OCI-LY3 (cell line): ENCODE measurements around the gene ITGB1.

ENCODE experiments used
- EZH2phosphoT487 ChIP-seq: fragments of 200-600 bp; shearing (Covaris generic); IDR thresholded peaks from 2 replicates; pipeline ENCODE4 v1.6.1; 2018; ENCODE audit warnings: antibody characterized with exemption, mixed run types, low read depth
- TF ChIP-seq, protein P1 (sequence below): fragments of 200-600, 300-600 bp; sonication (generic); IDR thresholded peaks from 2 replicates; pipeline ENCODE4 v1.5.1; 2014; ENCODE audit warnings: antibody characterized with exemption, low read length, low read depth

DNA sequence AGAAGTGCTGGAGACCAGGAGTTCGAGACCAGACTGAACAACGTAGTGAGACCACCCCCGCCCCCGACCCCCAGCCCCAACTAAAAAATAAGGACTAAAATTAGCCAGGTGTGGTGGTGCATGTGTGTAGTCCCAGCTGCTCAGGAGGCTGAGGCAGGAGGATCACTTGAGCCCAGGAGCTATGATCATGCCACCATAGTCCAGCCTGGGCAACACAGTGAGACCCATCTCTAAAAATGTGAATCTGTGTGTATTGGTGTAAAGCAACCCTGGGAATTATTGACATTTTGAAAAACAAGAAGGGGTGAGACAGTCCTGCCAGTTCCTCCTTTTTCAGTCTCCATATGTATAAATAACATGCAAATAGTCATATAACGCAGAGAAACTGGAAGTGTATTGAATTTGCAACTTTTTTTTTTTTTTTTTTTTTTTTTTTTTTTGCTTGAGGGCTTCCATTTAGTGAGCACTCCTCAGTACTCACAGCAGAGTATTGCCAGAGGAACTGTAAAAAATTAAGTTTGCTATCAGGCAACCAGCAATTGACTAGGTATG is 3.4 kb upstream of the ITGB1 start:
- TF ChIP-seq, protein P1, sequence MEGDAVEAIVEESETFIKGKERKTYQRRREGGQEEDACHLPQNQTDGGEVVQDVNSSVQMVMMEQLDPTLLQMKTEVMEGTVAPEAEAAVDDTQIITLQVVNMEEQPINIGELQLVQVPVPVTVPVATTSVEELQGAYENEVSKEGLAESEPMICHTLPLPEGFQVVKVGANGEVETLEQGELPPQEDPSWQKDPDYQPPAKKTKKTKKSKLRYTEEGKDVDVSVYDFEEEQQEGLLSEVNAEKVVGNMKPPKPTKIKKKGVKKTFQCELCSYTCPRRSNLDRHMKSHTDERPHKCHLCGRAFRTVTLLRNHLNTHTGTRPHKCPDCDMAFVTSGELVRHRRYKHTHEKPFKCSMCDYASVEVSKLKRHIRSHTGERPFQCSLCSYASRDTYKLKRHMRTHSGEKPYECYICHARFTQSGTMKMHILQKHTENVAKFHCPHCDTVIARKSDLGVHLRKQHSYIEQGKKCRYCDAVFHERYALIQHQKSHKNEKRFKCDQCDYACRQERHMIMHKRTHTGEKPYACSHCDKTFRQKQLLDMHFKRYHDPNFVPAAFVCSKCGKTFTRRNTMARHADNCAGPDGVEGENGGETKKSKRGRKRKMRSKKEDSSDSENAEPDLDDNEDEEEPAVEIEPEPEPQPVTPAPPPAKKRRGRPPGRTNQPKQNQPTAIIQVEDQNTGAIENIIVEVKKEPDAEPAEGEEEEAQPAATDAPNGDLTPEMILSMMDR: no peak
- TF ChIP-seq EZH2phosphoT487: no peak
